Measurements from ENCODE around the gene HIF3A. TPM values are rescaled to one million over a fixed set of nuclear protein-coding genes. Genes with fewer than 3 reads are reported as not detected.

The HIF3A gene
- total and polyA plus RNA-seq, 9 of the 15 experiments (the other 6 are each of a cell fraction or from before 2014, with no cell fraction given) = 0.29 TPM; not detected in 8

GRCh38 chr19:46265217-46265828 lies 31.5 kb upstream of the HIF3A start (continued):
- TF ChIP-seq ZFP91 (CRISPR knock-in tag; IDR thresholded peaks at IDR 0.05) = no peak
- no peak for TF ChIP-seq ESRRA (IDR thresholded peaks at IDR 0.05; ENCODE audit: borderline replicate concordance, low read depth)
- TF ChIP-seq ZBTB9 (CRISPR knock-in tag; IDR thresholded peaks at IDR 0.05) = no peak
- TF ChIP-seq MAZ (CRISPR knock-in tag; conservative IDR thresholded peaks at IDR 0.05 in 1 of 2, IDR thresholded peaks at IDR 0.05 in 1 of 2) = peak in 1 of 2 experiments; percentile 43; a peak in 1 of 4 replicates
- TF ChIP-seq REST (IDR thresholded peaks at IDR 0.05; ENCODE audit: borderline replicate concordance) = peak; percentile 76
- no peak for TF ChIP-seq REST (CRISPR knock-in tag; IDR thresholded peaks at IDR 0.05; ENCODE audit: low read depth)
- no peak for TF ChIP-seq ZBTB17 (CRISPR knock-in tag; IDR thresholded peaks at IDR 0.05)
- peak; percentile 84; the same call in 1 of the 2 replicates for TF ChIP-seq STAG1 (CRISPR knock-in tag; IDR thresholded peaks at IDR 0.05; ENCODE audit: borderline replicate concordance)
- TF ChIP-seq HNRNPK (IDR thresholded peaks at IDR 0.05; ENCODE audit: low read depth, low read length, poor library complexity, severe bottlenecking) = no peak
- no peak for TF ChIP-seq ZNF76 (CRISPR knock-in tag; IDR thresholded peaks at IDR 0.05; ENCODE audit: borderline replicate concordance)
- TF ChIP-seq TRIM24 (IDR thresholded peaks at IDR 0.05) = no peak
- TF ChIP-seq ZNF592 (IDR thresholded peaks at IDR 0.05) = no peak
